GM23338 (cell line): Measurements from ENCODE around the gene ITGA1.

Experiments
- CREB1 ChIP-seq: fragments of 250-450 bp; sonication (Bioruptor Pico); IDR thresholded peaks from 2 replicates; pipeline ENCODE4 v1.5.0; 2020; ENCODE audit warnings: low read depth, mild to moderate bottlenecking, moderate library complexity
- CTCF ChIP-seq, 2 experiments: fragments of 200-600 bp in 1 of 2; sonication (generic) in 1 of 2; conservative IDR thresholded peaks; 2 replicates each; pipeline versions ENCODE4 v1.5.1 to v1.6.1; 2016 to 2017; ENCODE audit warnings: antibody characterized with exemption in 2 of 2, low read depth in 2 of 2, mild to moderate bottlenecking in 2 of 2, moderate library complexity in 1 of 2
- ETS1 ChIP-seq: IDR thresholded peaks from 2 replicates; pipeline ENCODE4 v1.6.1; 2016; ENCODE audit warnings: antibody characterized with exemption
- EZH2 ChIP-seq: fragments of 200-600 bp; sonication (generic); IDR thresholded peaks from one replicate; pipeline ENCODE4 v1.8.0; 2017; ENCODE audit warnings: antibody characterized with exemption, mild to moderate bottlenecking, low read depth; ENCODE audit not compliant: unreplicated experiment
- EZH2phosphoT487 ChIP-seq: fragments of 200-600 bp; sonication (generic); IDR thresholded peaks from one replicate; pipeline ENCODE4 v1.8.1; 2018; ENCODE audit warnings: antibody characterized with exemption; ENCODE audit not compliant: unreplicated experiment
- JUNB ChIP-seq: IDR thresholded peaks from one replicate; pipeline ENCODE4 v1.6.1; 2016; ENCODE audit warnings: antibody characterized with exemption; ENCODE audit not compliant: unreplicated experiment
- NANOG ChIP-seq: IDR thresholded peaks from 2 replicates; pipeline ENCODE4 v1.6.1; 2016; ENCODE audit warnings: antibody characterized with exemption, borderline replicate concordance
- POLR2AphosphoS5 ChIP-seq: IDR thresholded peaks from 2 replicates; pipeline ENCODE4 v1.6.1; 2016; ENCODE audit warnings: antibody characterized with exemption, low read depth
- REST ChIP-seq: IDR thresholded peaks from one replicate; pipeline ENCODE4 v1.6.1; 2018; ENCODE audit warnings: antibody characterized with exemption; ENCODE audit not compliant: unreplicated experiment
- STAT1 ChIP-seq: IDR thresholded peaks from one replicate; pipeline ENCODE4 v1.6.1; 2016; ENCODE audit warnings: antibody characterized with exemption; ENCODE audit not compliant: unreplicated experiment
- ZNF114 ChIP-seq: fragments of 250-450 bp; sonication (Bioruptor Pico); IDR thresholded peaks from 2 replicates; pipeline ENCODE4 v1.5.0; 2020; ENCODE audit warnings: mild to moderate bottlenecking, moderate library complexity
- ZNF331 ChIP-seq: fragments of 250-450 bp; sonication (Bioruptor Pico); IDR thresholded peaks from 2 replicates; pipeline ENCODE4 v1.5.0; 2020; ENCODE audit warnings: low read depth, mild to moderate bottlenecking, moderate library complexity
- ZNF462 ChIP-seq: fragments of 250-450 bp; sonication (Bioruptor Pico); IDR thresholded peaks from 2 replicates; pipeline ENCODE4 v1.5.0; 2020; ENCODE audit warnings: mild to moderate bottlenecking, moderate library complexity

- no peak for TF ChIP-seq POLR2AphosphoS5
- TF ChIP-seq JUNB = no peak
- TF ChIP-seq CTCF (conservative IDR thresholded peaks at IDR 0.05; ENCODE audit: low read depth in 2 of 2) = no peak
- no peak for TF ChIP-seq EZH2
- no peak for TF ChIP-seq EZH2phosphoT487
- TF ChIP-seq CREB1 = no peak
- no peak for TF ChIP-seq ZNF114 (CRISPR knock-in tag)
- TF ChIP-seq REST = no peak
- TF ChIP-seq NANOG = no peak
- no peak for TF ChIP-seq ZNF462 (CRISPR knock-in tag)
- TF ChIP-seq STAT1 = no peak
- TF ChIP-seq ETS1 = no peak
- no peak for TF ChIP-seq ZNF331
Observed at GRCh38 chr5:52810426-52810825, 22.7 kb downstream of the ITGA1 start.
